ENCODE results near the gene WDTC1. TPM values are rescaled to one million over a fixed set of nuclear protein-coding genes. Genes with fewer than 3 reads are reported as not detected.

WDTC1 gene
- total RNA-seq, 5 donors from 2014 or later (not counting 1 experiment from before 2014, with no cell fraction given) = 39.4 to 55.9 (median 50.7) TPM

DNA sequence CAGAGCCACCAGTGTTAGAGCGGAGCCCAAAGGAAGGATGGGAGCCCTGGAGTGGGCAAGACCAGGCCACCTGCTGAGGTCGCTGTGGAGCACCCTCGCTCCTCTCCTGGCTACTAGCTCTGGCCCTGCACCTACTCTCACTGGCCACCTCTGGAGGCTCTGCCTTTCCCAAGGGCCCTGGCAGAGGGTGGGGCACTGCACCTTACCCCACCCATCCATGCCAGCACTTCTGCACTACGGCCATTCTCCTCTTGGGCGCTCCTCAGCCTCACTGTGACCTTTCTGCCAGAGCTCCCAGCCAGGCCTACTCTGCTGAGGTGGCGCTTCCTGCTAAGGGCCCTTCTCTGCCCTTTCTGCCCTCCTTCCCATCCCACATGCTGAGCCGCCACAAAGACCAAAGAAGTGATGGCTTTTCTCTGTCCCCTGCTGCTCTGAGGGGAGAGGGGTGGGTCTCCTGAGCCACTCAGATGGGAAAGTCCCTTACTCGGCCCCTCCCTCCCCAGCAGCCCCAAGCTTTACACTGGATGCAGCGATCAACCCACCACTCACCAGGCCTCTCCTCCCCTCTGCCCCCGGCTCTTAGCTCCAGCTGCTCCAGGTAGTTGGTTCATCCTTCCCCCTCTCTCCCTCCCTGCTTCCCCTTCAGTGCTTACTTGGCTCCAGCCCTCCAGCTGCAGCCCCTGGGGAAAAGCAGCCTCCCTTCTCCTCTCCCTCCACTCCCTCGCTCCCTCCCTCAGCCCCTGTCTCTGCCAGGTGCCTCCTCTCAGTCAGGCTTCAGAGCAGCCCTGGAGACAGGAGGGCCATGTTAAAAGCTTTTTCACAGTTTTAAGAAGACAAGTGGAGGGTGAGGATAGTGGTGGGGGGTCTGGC lies 72.7 kb downstream of the WDTC1 start:
- H3K27me3 Mint-ChIP-seq = no peaks in the 10 kb centered on the region

DNA sequence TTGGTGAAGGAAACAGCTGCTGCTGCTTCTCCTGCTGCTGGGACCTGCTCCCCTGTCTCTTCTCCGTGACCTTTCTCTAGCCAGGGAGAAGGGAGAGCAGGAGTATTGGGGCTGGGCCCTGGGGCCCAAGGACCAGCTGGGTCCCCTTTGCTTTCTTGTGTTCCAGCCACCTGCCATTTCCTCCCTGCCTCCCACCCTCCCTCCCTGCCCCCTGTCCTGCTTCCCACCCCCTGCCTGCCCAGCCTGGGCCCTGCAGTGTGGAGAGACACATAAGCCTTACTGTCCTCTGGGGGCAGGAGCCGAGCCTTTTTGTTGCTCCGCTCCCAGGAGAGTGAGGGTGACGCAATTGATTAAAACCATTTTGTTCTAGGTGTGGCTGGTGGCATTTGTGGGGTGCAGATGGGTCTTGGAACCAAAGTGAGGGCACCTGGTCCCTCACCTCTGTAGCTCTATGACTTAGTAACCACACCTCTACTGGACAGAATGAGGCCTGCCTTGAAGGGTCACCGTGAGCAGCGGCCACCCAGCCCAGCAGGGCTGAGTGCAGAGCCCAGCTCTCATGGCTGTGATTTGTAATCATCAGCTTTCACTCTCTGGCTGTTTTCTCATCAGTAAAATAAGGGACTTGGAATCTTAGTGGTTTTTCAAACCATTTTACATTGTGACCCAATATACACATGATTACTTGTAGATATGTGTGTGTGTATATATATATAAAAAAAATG lies 73.6 kb downstream of the WDTC1 start:
- Mint-ChIP-seq H3K9me3 (no peaks in the 10 kb centered on the region), H3K36me3 (peaks cover 13% of the 10 kb centered on the region), H3K27ac (peak overlapping the region in 1 of 2 donors; percentile 22), H3K4me1 (no peaks in the 10 kb centered on the region), H3K27me3 (no peaks in the 10 kb centered on the region), H3K4me3 (no peak overlapping the region)
- no CpG with 5 or more reads among the region's 6 CpGs for WGBS (ENCODE audit: insufficient coverage)
- POLR2A ChIA-PET = interaction anchor here in 1 of 2 donors (1.1 kb wide), 1 partner anchor 19 kb away, joined by 3 read pairs; no protein-coding TSS in a partner anchor
- CTCF ChIA-PET = interaction anchor here (0.6 to 2.0 kb wide), 4 partner anchors 9 to 219 kb away, joined by 3 to 5 read pairs (median 4); no protein-coding TSS in a partner anchor
- peaks cover 23 to 37% of the 10 kb centered on the region in 2 donors for H3K36me3 ChIP-seq (ENCODE audit: control insufficient read depth in 2 of 2, extremely low read depth in 1 of 2, insufficient read depth in 1 of 2, low read length in 1 of 2)
- H3K27ac ChIP-seq (ENCODE audit: low read length) = no peak overlapping the region
- no peaks in the 10 kb centered on the region for H3K4me1 ChIP-seq (ENCODE audit: control insufficient read depth in 1 of 2, extremely low read depth in 1 of 2, insufficient read depth in 2 of 2, low read length in 2 of 2)
- H3K9me3 ChIP-seq = no peaks in the 10 kb centered on the region
- DNase-seq (no peak), ATAC-seq (replicated peaks in 1 of 4) (no peak)
- no peak overlapping the region for H3K4me3 ChIP-seq (ENCODE audit: control insufficient read depth in 1 of 2, extremely low read depth in 1 of 2, low read length in 1 of 2)
- no peaks in the 10 kb centered on the region for H3K27me3 ChIP-seq (replicated peaks in 1 of 2; ENCODE audit: control insufficient read depth in 2 of 2, extremely low read depth in 1 of 2, insufficient read depth in 2 of 2, low read length in 1 of 2)

More for the DNA sequence above, 72.7 kb downstream of the WDTC1 start:
- H3K4me3 ChIP-seq (ENCODE audit: control insufficient read depth in 1 of 2, extremely low read depth in 1 of 2, low read length in 1 of 2) = no peak overlapping the region
- Mint-ChIP-seq H3K9me3 (no peaks in the 10 kb centered on the region), H3K4me1 (no peaks in the 10 kb centered on the region), H3K36me3 (peaks cover 14% of the 10 kb centered on the region), H3K4me3 (no peak overlapping the region), H3K27ac (no peak overlapping the region)
- ChIA-PET CTCF (interaction anchor here (0.6 to 1.1 kb wide), 4 partner anchors 9 to 219 kb away, joined by 3 to 5 read pairs (median 4); partner anchors contain the start of gene CD164L2 (in 1 of the 2)), POLR2A (interaction anchor here in 1 of 2 donors (1.1 kb wide), 1 partner anchor 20 kb away, joined by 3 read pairs; no protein-coding TSS in a partner anchor)
- H3K9me3 ChIP-seq = no peaks in the 10 kb centered on the region
- peaks cover 23 to 44% of the 10 kb centered on the region in 2 donors for H3K36me3 ChIP-seq (ENCODE audit: control insufficient read depth in 2 of 2, extremely low read depth in 1 of 2, insufficient read depth in 1 of 2, low read length in 1 of 2)
- WGBS (ENCODE audit: insufficient coverage) = 80% methylated on average over 6 of the region's 11 CpGs
- H3K4me1 ChIP-seq (ENCODE audit: control insufficient read depth in 1 of 2, extremely low read depth in 1 of 2, insufficient read depth in 2 of 2, low read length in 2 of 2) = no peaks in the 10 kb centered on the region
- DNase-seq = no peak
- H3K27ac ChIP-seq (ENCODE audit: low read length) = no peak overlapping the region
- no peak for ATAC-seq (replicated peaks in 1 of 4)
- no peaks in the 10 kb centered on the region for H3K27me3 ChIP-seq (replicated peaks in 1 of 2; ENCODE audit: control insufficient read depth in 2 of 2, extremely low read depth in 1 of 2, insufficient read depth in 2 of 2, low read length in 1 of 2)

DNA sequence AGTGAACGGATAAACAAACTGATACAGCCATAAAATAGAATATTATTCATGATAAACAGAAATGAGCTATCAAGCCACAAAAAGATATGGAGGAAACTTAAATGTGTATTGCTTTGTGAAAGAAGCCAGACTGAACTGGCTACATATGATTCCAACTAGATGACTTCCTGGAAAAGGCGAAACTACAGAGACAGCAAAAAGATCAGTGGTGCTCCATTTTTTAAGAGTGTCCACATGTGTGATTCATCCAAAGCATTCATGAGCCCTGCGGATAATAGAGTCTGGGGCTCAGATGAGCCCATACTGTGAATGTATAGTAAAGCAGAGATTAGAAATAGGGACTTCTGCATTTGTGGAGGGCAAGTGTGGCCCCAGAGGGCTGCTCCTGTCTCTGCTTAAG lies 79.7 kb downstream of the WDTC1 start:
- ChIA-PET CTCF (no interaction called here), POLR2A (interaction anchor here in 1 of 2 donors (0.7 kb wide), 1 partner anchor 806 kb away, joined by 8 read pairs; no protein-coding TSS in a partner anchor)
- Mint-ChIP-seq H3K36me3 (no peaks in the 10 kb centered on the region), H3K4me1 (no peaks in the 10 kb centered on the region), H3K4me3 (no peak overlapping the region), H3K27me3 (peaks cover 0 to 7% of the 10 kb centered on the region in 2 donors), H3K9me3 (no peaks in the 10 kb centered on the region), H3K27ac (no peak overlapping the region)
- Histone ChIP-seq H3K4me3 (ENCODE audit: control insufficient read depth in 1 of 2, extremely low read depth in 1 of 2, low read length in 1 of 2) (no peak overlapping the region), H3K27ac (ENCODE audit: low read length) (no peak overlapping the region), H3K36me3 (ENCODE audit: control insufficient read depth in 2 of 2, extremely low read depth in 1 of 2, insufficient read depth in 1 of 2, low read length in 1 of 2) (peaks cover 0 to 4% of the 10 kb centered on the region in 2 donors), H3K27me3 (replicated peaks in 1 of 2; ENCODE audit: control insufficient read depth in 2 of 2, extremely low read depth in 1 of 2, insufficient read depth in 2 of 2, low read length in 1 of 2) (peaks cover 0 to 2% of the 10 kb centered on the region in 2 experiments), H3K4me1 (ENCODE audit: control insufficient read depth in 1 of 2, extremely low read depth in 1 of 2, insufficient read depth in 2 of 2, low read length in 2 of 2) (no peaks in the 10 kb centered on the region), H3K9me3 (no peaks in the 10 kb centered on the region)
- DNase-seq (no peak), ATAC-seq (replicated peaks in 1 of 4) (no peak)
- WGBS (ENCODE audit: insufficient coverage) = 80% methylated on average over 2 of the region's 3 CpGs

DNA sequence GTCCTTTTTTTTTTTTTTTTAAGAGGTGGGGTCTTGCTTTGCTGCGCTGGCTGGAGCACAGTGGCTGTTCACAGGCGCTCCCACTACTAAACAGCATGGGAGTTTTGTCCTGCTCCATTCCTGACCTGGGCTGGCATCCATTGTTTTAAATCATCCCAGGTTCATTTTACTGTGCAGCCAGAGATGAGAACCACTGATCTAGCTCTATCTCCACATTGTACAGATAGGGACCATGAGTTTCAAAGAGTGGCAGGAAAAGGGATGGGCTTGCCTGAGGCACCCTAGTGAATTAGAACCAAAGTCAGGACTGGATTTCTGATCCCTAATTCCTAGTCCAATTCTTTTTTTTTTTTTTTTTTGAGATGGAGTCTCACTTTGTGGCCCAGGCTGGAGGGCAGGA lies 80.3 kb downstream of the WDTC1 start:
- ChIA-PET POLR2A (interaction anchor here (0.7 kb wide), 2 partner anchors 355 to 805 kb away, joined by 8 to 9 read pairs; no protein-coding TSS in a partner anchor), CTCF (interaction anchor here in 1 of 2 donors (0.6 kb wide), 1 partner anchor 13 kb away, joined by 5 read pairs; no protein-coding TSS in a partner anchor)
- no peak overlapping the region for H3K27ac ChIP-seq (ENCODE audit: low read length)
- WGBS (ENCODE audit: insufficient coverage) = no CpG with 5 or more reads among the region's 2 CpGs
- Mint-ChIP-seq H3K4me1 (no peaks in the 10 kb centered on the region), H3K4me3 (no peak overlapping the region), H3K27ac (no peak overlapping the region), H3K9me3 (no peaks in the 10 kb centered on the region), H3K36me3 (no peaks in the 10 kb centered on the region), H3K27me3 (peaks cover 0 to 9% of the 10 kb centered on the region in 2 donors)
- H3K4me3 ChIP-seq (ENCODE audit: control insufficient read depth in 1 of 2, extremely low read depth in 1 of 2, low read length in 1 of 2) = no peak overlapping the region
- H3K4me1 ChIP-seq (ENCODE audit: control insufficient read depth in 1 of 2, extremely low read depth in 1 of 2, insufficient read depth in 2 of 2, low read length in 2 of 2) = no peaks in the 10 kb centered on the region
- peaks cover 0 to 5% of the 10 kb centered on the region in 2 experiments for H3K27me3 ChIP-seq (replicated peaks in 1 of 2; ENCODE audit: control insufficient read depth in 2 of 2, extremely low read depth in 1 of 2, insufficient read depth in 2 of 2, low read length in 1 of 2)
- DNase-seq (no peak), ATAC-seq (replicated peaks in 1 of 4) (no peak)
- no peaks in the 10 kb centered on the region for H3K9me3 ChIP-seq
- H3K36me3 ChIP-seq (ENCODE audit: control insufficient read depth in 2 of 2, extremely low read depth in 1 of 2, insufficient read depth in 1 of 2, low read length in 1 of 2) = peaks cover 0 to 4% of the 10 kb centered on the region in 2 donors

DNA sequence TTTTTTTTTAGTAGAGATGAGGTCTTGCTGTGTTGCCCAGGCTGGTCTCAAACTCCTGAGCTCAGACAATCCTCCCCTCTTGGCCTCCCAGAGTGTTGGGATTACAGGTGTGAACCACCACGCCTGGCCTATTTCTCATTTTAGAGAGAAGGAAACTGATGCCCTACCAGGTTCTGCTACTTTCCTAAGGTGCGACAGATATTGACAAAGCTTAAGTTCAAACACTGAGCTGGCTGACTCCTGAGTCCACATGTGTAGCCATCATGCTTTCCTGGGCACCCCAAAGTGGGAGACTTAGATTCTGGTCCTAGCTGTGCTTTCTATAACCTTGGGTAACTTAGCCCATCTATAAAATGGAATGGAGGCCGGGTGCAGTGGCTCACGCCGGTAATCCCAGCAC lies 82.4 kb downstream of the WDTC1 start:
- no peaks in the 10 kb centered on the region for H3K36me3 ChIP-seq (ENCODE audit: control insufficient read depth in 2 of 2, extremely low read depth in 1 of 2, insufficient read depth in 1 of 2, low read length in 1 of 2)
- peaks cover 3 to 12% of the 10 kb centered on the region in 2 donors for H3K27me3 Mint-ChIP-seq
- H3K27me3 ChIP-seq (replicated peaks in 1 of 2; ENCODE audit: control insufficient read depth in 2 of 2, extremely low read depth in 1 of 2, insufficient read depth in 2 of 2, low read length in 1 of 2) = peaks cover 0 to 5% of the 10 kb centered on the region in 2 experiments
- 98% methylated on average over 5 of the region's 5 CpGs for WGBS (ENCODE audit: insufficient coverage)
- ChIA-PET POLR2A (interaction anchor here in 1 of 2 donors (0.6 kb wide), 1 partner anchor 141 kb away, joined by 4 read pairs; no protein-coding TSS in a partner anchor), CTCF (interaction anchor here in 1 of 2 donors (0.6 to 0.8 kb wide), 2 partner anchors 10 to 319 kb away, joined by 3 read pairs; no protein-coding TSS in a partner anchor)
- H3K4me1 Mint-ChIP-seq = peaks cover 7 to 9% (median 8%) of the 10 kb centered on the region in 3 donors
- no peak overlapping the region for H3K27ac ChIP-seq (ENCODE audit: low read length)
- H3K36me3 Mint-ChIP-seq = no peaks in the 10 kb centered on the region
- no peak overlapping the region for H3K4me3 Mint-ChIP-seq
- H3K4me1 ChIP-seq (ENCODE audit: control insufficient read depth in 1 of 2, extremely low read depth in 1 of 2, insufficient read depth in 2 of 2, low read length in 2 of 2) = peaks cover 0 to 7% of the 10 kb centered on the region in 2 experiments
- H3K4me3 ChIP-seq (ENCODE audit: control insufficient read depth in 1 of 2, extremely low read depth in 1 of 2, low read length in 1 of 2) = no peak overlapping the region
- H3K27ac Mint-ChIP-seq = no peak overlapping the region
- no peaks in the 10 kb centered on the region for H3K9me3 Mint-ChIP-seq
- no peaks in the 10 kb centered on the region for H3K9me3 ChIP-seq
- DNase-seq = no peak
- no peak for ATAC-seq (replicated peaks in 1 of 4)

DNA sequence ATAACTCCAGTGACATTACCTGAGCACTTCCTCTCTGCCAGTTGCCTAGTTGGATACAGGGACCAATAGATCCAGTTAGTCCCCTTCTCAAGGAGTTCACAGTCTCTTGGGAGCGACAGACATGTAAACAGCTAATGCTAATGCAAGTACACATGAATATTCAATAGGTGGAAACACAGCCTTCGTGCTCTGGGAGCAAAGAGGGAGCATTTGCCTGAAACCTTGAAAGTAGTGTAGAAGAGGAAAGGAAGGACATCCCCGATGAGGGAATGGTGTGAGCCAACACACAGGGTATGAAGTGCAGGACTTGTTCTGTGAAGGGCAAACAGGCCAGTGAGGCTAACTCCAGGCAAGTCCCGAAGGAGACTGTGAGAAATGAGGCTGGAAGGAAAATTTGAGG lies 83.7 kb downstream of the WDTC1 start:
- POLR2A ChIA-PET = interaction anchor here in 1 of 2 donors (0.6 kb wide), 1 partner anchor 20 kb away, joined by 11 read pairs; no protein-coding TSS in a partner anchor
- Histone ChIP-seq H3K36me3 (ENCODE audit: control insufficient read depth in 2 of 2, extremely low read depth in 1 of 2, insufficient read depth in 1 of 2, low read length in 1 of 2) (no peaks in the 10 kb centered on the region), H3K27ac (ENCODE audit: low read length) (no peak overlapping the region), H3K9me3 (no peaks in the 10 kb centered on the region), H3K4me1 (ENCODE audit: control insufficient read depth in 1 of 2, extremely low read depth in 1 of 2, insufficient read depth in 2 of 2, low read length in 2 of 2) (peaks cover 4 to 13% of the 10 kb centered on the region in 2 experiments), H3K27me3 (replicated peaks in 1 of 2; ENCODE audit: control insufficient read depth in 2 of 2, extremely low read depth in 1 of 2, insufficient read depth in 2 of 2, low read length in 1 of 2) (peaks cover 0 to 5% of the 10 kb centered on the region in 2 experiments), H3K4me3 (ENCODE audit: control insufficient read depth in 1 of 2, extremely low read depth in 1 of 2, low read length in 1 of 2) (no peak overlapping the region)
- Mint-ChIP-seq H3K4me1 (peaks cover 14 to 18% (median 15%) of the 10 kb centered on the region in 3 donors), H3K9me3 (no peaks in the 10 kb centered on the region), H3K4me3 (no peak overlapping the region), H3K36me3 (no peaks in the 10 kb centered on the region), H3K27ac (no peak overlapping the region), H3K27me3 (peaks cover 3 to 12% of the 10 kb centered on the region in 2 donors)
- 58% methylated on average over 4 of the region's 4 CpGs for WGBS (ENCODE audit: insufficient coverage)
- no peak for ATAC-seq (replicated peaks in 1 of 4)
- DNase-seq = no peak
- CTCF ChIA-PET = no interaction called here

Measured in T-cell (primary cell).